ENCODE results near the gene WRNIP1. TPM values are rescaled to one million over a fixed set of nuclear protein-coding genes. Genes with fewer than 3 reads are reported as not detected.
A peak's percentile ranks its signal among the peaks of the same experiment; 100 is the strongest.

The WRNIP1 gene
- total RNA-seq, 4 donors from 2014 or later = 70.6 to 99.9 (median 84.1) TPM

DNA sequence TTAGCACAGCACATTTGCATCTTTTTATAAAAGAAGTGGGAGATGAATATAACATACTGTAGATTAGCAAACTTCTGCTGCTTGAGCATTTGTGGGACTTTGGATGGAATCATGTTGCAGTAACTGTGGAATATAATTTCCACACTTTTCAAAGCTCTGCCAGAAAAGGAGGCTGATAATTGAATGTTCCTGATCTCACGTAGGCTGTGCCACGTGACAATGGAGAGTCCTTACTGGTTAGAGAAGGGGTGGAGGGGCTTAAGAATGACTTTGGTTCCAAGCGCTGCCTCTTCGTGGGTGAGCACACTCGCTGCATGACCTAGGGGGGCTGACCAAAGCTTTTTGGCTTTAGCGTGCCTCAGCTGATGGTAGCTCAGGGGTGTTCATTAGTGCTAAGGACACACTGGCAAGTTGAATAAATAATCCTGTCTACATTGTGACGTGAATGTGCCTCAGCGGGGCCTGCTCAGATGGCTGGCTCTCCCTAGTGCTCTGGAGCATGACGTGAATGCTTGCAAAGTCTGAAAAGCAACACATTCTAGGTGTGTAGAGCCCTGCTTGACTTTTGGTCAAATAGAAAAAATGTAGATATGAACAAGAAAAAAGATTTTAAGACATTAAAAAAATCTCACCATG is 15.0 kb downstream of the WRNIP1 start:
- peaks cover 3 to 5% of the 10 kb centered on the region in 2 donors for H3K36me3 ChIP-seq

DNA sequence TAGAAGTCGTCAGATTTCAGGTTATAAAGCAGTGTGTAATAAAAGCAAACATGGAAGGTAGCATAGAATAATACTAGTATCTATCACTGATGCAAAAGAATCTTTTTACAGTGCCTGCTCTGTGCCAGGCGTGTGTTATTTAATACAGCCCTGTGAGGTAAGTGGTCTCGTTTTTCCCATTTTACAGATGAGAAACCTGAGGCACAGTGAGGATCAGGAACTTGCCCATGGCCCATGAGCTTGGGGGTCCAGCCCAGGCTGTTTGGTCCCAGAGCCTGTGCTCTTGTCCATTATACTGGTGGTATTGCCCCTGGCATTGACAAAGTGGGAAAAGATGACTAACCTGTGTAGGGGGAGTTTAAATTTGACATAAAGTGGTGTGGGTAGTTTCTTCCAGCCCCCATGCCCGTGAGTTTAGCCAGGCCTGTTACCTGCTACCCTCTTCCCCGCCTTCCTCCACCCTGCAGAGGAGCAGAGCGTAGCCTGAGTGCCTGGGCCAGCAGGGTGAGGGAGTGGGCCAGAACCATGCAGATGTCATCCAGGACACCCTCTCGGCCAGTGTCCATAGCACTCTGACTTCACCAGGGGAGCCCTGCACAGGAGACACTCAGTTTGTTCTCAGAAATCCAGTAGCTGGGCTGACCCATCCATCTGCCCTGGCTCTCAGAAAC is 16.6 kb downstream of the WRNIP1 start:
- H3K9me3 ChIP-seq = no peaks in the 10 kb centered on the region
- H3K27me3 ChIP-seq = no peaks in the 10 kb centered on the region
- no peak overlapping the region for H3K4me3 ChIP-seq (replicated peaks in 1 of 3)
- no peak for DNase-seq
- peaks cover 23 to 54% of the 10 kb centered on the region in 2 donors for H3K4me1 ChIP-seq
- intact Hi-C loops (cut with DNase I) = no loop called here
- WGBS, 2 donors = 93 to 96% methylated on average over 7 of the region's 7 CpGs
- no peak overlapping the region for H3K27ac ChIP-seq
- TF ChIP-seq, protein P1, sequence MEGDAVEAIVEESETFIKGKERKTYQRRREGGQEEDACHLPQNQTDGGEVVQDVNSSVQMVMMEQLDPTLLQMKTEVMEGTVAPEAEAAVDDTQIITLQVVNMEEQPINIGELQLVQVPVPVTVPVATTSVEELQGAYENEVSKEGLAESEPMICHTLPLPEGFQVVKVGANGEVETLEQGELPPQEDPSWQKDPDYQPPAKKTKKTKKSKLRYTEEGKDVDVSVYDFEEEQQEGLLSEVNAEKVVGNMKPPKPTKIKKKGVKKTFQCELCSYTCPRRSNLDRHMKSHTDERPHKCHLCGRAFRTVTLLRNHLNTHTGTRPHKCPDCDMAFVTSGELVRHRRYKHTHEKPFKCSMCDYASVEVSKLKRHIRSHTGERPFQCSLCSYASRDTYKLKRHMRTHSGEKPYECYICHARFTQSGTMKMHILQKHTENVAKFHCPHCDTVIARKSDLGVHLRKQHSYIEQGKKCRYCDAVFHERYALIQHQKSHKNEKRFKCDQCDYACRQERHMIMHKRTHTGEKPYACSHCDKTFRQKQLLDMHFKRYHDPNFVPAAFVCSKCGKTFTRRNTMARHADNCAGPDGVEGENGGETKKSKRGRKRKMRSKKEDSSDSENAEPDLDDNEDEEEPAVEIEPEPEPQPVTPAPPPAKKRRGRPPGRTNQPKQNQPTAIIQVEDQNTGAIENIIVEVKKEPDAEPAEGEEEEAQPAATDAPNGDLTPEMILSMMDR (IDR thresholded peaks at IDR 0.05) = no peak
- TF ChIP-seq POLR2A (IDR thresholded peaks at IDR 0.05) = no peak
- peaks cover 3 to 5% of the 10 kb centered on the region in 2 donors for H3K36me3 ChIP-seq

More for the DNA sequence above, 15.0 kb downstream of the WRNIP1 start:
- 33% methylated on average over 9 of the region's 9 CpGs for WGBS, 2 donors
- DNase-seq = peak; percentile 71 to 77
- Histone ChIP-seq H3K9me3 (no peaks in the 10 kb centered on the region), H3K4me1 (peaks cover 23 to 54% of the 10 kb centered on the region in 2 donors), H3K4me3 (replicated peaks in 1 of 3) (no peak overlapping the region), H3K27ac (peak overlapping the region; percentile 54 to 88 (median 73)), H3K27me3 (no peaks in the 10 kb centered on the region)
- intact Hi-C loops (cut with DNase I) = no loop called here
- TF ChIP-seq POLR2A (IDR thresholded peaks at IDR 0.05) = peak in 1 of 2 donors; percentile 43
- TF ChIP-seq, protein P1 (IDR thresholded peaks at IDR 0.05) = no peak

- H3K36me3 ChIP-seq = peaks cover 3 to 5% of the 10 kb centered on the region in 2 donors
- intact Hi-C loops (cut with DNase I) = no loop called here
- TF ChIP-seq POLR2A (IDR thresholded peaks at IDR 0.05) = no peak
- TF ChIP-seq, protein P1 (IDR thresholded peaks at IDR 0.05) = no peak
- H3K27me3 ChIP-seq = no peaks in the 10 kb centered on the region
- no peak for DNase-seq
- no peak overlapping the region for H3K27ac ChIP-seq
- H3K4me1 ChIP-seq = peaks cover 20 to 52% of the 10 kb centered on the region in 2 donors
- no peak overlapping the region for H3K4me3 ChIP-seq (replicated peaks in 1 of 3)
- WGBS, 2 donors = 97 to 99% methylated on average over 7 to 9 of the region's 9 CpGs
- no peaks in the 10 kb centered on the region for H3K9me3 ChIP-seq
These were observed 17.1 kb downstream of the WRNIP1 start for GRCh38 chr6:2782356-2782708.

- 87 to 94% methylated on average over 9 to 10 of the region's 10 CpGs for WGBS, 2 donors
- intact Hi-C loops (cut with DNase I) = no loop called here
These were observed 17.6 kb downstream of the WRNIP1 start for GRCh38 chr6:2782825-2783187.

More at GRCh38 chr6:2782825-2783187, 17.6 kb downstream of the WRNIP1 start:
- H3K27me3 ChIP-seq = no peaks in the 10 kb centered on the region
- no peak for TF ChIP-seq POLR2A (IDR thresholded peaks at IDR 0.05)
- TF ChIP-seq, protein P1 (IDR thresholded peaks at IDR 0.05) = no peak
- no peak for DNase-seq
- no peaks in the 10 kb centered on the region for H3K9me3 ChIP-seq
- H3K4me3 ChIP-seq (replicated peaks in 1 of 3) = no peak overlapping the region
- H3K4me1 ChIP-seq = peaks cover 16 to 47% of the 10 kb centered on the region in 2 donors
- no peak overlapping the region for H3K27ac ChIP-seq
- H3K36me3 ChIP-seq = peaks cover 3 to 5% of the 10 kb centered on the region in 2 donors

All from thyroid gland (tissue), 4 donors.